GM21515 (cell line): Measurements from ENCODE around the gene NFKBIB.
A peak's percentile ranks its signal among the peaks of the same experiment; 100 is the strongest.
"Not testable (repeated sequence)": the region's sequence is repeated elsewhere in the genome, so short reads cannot be mapped to it uniquely, and the experiment has no call there.

Experiments used
- ATAC-seq: cut with Tn5 transposase; IDR thresholded peaks from one replicate; pipeline ENCODE4 v1.9.1; 2021; ENCODE audit not compliant: unreplicated experiment

NFKBIB gene

GRCh38 chr19:38899447-38900201 lies at the start of gene NFKBIB, which contains the start of gene SIRT2:
Gene NFKBIB, plus strand, starts transcription at chr19:38899969. Its CDS starts 64 bp downstream, at chr19:38900033.
Gene SIRT2, minus strand, starts transcription at chr19:38899618. Its CDS starts 97 bp downstream, at chr19:38899521.
- ATAC-seq, result peak; percentile 86

GRCh38 chr19:38850436-38850975 lies 49.3 kb upstream of the NFKBIB start:
- ATAC-seq, result peak; percentile 60

- ATAC-seq, result no peak
Observed at GRCh38 chr19:38850976-38851621, 48.7 kb upstream of the NFKBIB start.

- ATAC-seq, result peak; percentile 18
Observed at GRCh38 chr19:38851622-38852230, 48.0 kb upstream of the NFKBIB start.

GRCh38 chr19:38852231-38853044 lies 47.3 kb upstream of the NFKBIB start:
- ATAC-seq, result no peak

GRCh38 chr19:38853214-38853613 lies 46.6 kb upstream of the NFKBIB start:
- ATAC-seq, result no peak

- ATAC-seq, result not testable (repeated sequence)
Observed at GRCh38 chr19:38854961-38855360, 44.8 kb upstream of the NFKBIB start.

- not testable (repeated sequence) for ATAC-seq
Observed at GRCh38 chr19:38855751-38856150, 44.0 kb upstream of the NFKBIB start.

GRCh38 chr19:38856813-38857212 lies 43.0 kb upstream of the NFKBIB start:
- no peak for ATAC-seq

- ATAC-seq, result not testable (repeated sequence)
Observed at GRCh38 chr19:38859631-38860204, 40.1 kb upstream of the NFKBIB start.

GRCh38 chr19:38861368-38861767 lies 38.4 kb upstream of the NFKBIB start:
- no peak for ATAC-seq

GRCh38 chr19:38862321-38863059 lies 37.3 kb upstream of the NFKBIB start:
- ATAC-seq, result no peak

GRCh38 chr19:38867171-38867780 lies 32.5 kb upstream of the NFKBIB start:
- no peak for ATAC-seq

GRCh38 chr19:38868551-38868950 lies 31.2 kb upstream of the NFKBIB start:
- no peak for ATAC-seq

GRCh38 chr19:38869160-38869835 lies 30.5 kb upstream of the NFKBIB start:
- ATAC-seq, result no peak

- peak; percentile 55 for ATAC-seq
Observed at GRCh38 chr19:38869836-38870607, 29.7 kb upstream of the NFKBIB start.

GRCh38 chr19:38870612-38871011 lies 29.2 kb upstream of the NFKBIB start:
- no peak for ATAC-seq

GRCh38 chr19:38873400-38873799 lies 26.4 kb upstream of the NFKBIB start:
- ATAC-seq, result not testable (repeated sequence)
